Endothelial cell of umbilical vein (primary cell): ENCODE data around the gene GPR137B. TPM values are rescaled to one million over a fixed set of nuclear protein-coding genes. Genes with fewer than 3 reads are reported as not detected.

Experiments
- BruUV-seq: library from RNA; stranded (reverse); fragments of 400-500 nt; replicated peaks from 2 replicates; lab custom pipeline; 2021; lab: Mats Ljungman, UMichigan
- CTCF ChIA-PET: fragments of 300-600, 350-600 bp; sonication (Branson Sonifier 250); formaldehyde crosslinking; loops from one replicate; lab custom pipeline; 2021; ENCODE audit warnings: antibody characterized with exemption, inconsistent platforms; lab: Charles Lee
- POLR2A ChIA-PET: fragments of 300-600, 350-600 bp; sonication (Branson Sonifier 250); formaldehyde crosslinking; loops from one replicate; lab custom pipeline; 2021; ENCODE audit warnings: antibody characterized with exemption, inconsistent platforms; lab: Charles Lee
- DNase-seq: peaks from one replicate; pipeline ENCODE4 v3.0.0-alpha.2; 2011; ENCODE audit warnings: low read depth, low spot score
- FAIRE-seq: peaks from 2 replicates; lab custom pipeline; 2011; peaks lifted over from hg19 to GRCh38; lab: Jason Lieb, UNC
- H2AFZ ChIP-seq: 2 replicates; pipeline ENCODE4 v1.6.0; 2012; ENCODE audit warnings: low read depth, low read length, control low read depth, inconsistent platforms
- H3K27ac ChIP-seq: 2 replicates; pipeline ENCODE4 v1.5.1; 2011; ENCODE audit warnings: low read depth, mild to moderate bottlenecking, control low read depth, low read length, moderate library complexity; ENCODE audit not compliant: insufficient read depth
- H3K27me3 ChIP-seq, 2 experiments: 2 replicates each; pipeline versions ENCODE4 v1.6.0 to v1.6.1; 2011; ENCODE audit warnings: low read length in 2 of 2, mixed read lengths in 1 of 2; ENCODE audit not compliant: control insufficient read depth in 2 of 2, insufficient read depth in 2 of 2
- H3K36me3 ChIP-seq, 2 experiments: 2 replicates in 1 of 2; 3 replicates in 1 of 2; pipeline ENCODE4 v1.5.1; 2011; ENCODE audit warnings: low read length in 2 of 2, mild to moderate bottlenecking in 1 of 2, moderate library complexity in 1 of 2; ENCODE audit not compliant: control insufficient read depth in 2 of 2, insufficient read depth in 2 of 2; ENCODE audit errors: extremely low read depth in 1 of 2
- H3K4me1 ChIP-seq: 3 replicates; pipeline ENCODE4 v1.5.1; 2011; ENCODE audit warnings: mild to moderate bottlenecking, low read length; ENCODE audit not compliant: control insufficient read depth, insufficient read depth; ENCODE audit errors: extremely low read depth
- H3K4me2 ChIP-seq: 2 replicates; pipeline ENCODE4 v1.6.1; 2011; ENCODE audit warnings: low read length, control low read depth, mixed read lengths; ENCODE audit not compliant: insufficient read depth
- H3K4me3 ChIP-seq, 3 experiments: fragments of 200-600 bp in 1 of 3; sonication (generic), shearing (Covaris generic) in 1 of 3; replicated peaks in 1 of 3; 2 replicates each; pipeline ENCODE4 v1.5.1; 2011 to 2016; ENCODE audit warnings: control low read depth in 3 of 3, low read length in 3 of 3, mild to moderate bottlenecking in 2 of 3, inconsistent platforms in 1 of 3, low read depth in 1 of 3, moderate library complexity in 1 of 3; ENCODE audit not compliant: insufficient read depth in 1 of 3
- H3K79me2 ChIP-seq: 2 replicates; pipeline ENCODE4 v1.6.0; 2012; ENCODE audit warnings: low read length, inconsistent platforms; ENCODE audit not compliant: control insufficient read depth, insufficient read depth
- H3K9ac ChIP-seq: replicated peaks from 2 replicates; pipeline ENCODE3; 2011; ENCODE audit warnings: low read length, control low read depth; ENCODE audit not compliant: insufficient read depth; ENCODE audit errors: extremely low read depth
- H3K9me1 ChIP-seq: replicated peaks from 3 replicates; pipeline ENCODE4 v1.6.0; 2011; ENCODE audit warnings: mild to moderate bottlenecking, low read length; ENCODE audit not compliant: control insufficient read depth, insufficient read depth; ENCODE audit errors: extremely low read depth
- H3K9me3 ChIP-seq: replicated peaks from 2 replicates; pipeline ENCODE4 v1.5.1; 2012; ENCODE audit warnings: low read length, inconsistent platforms; ENCODE audit not compliant: control insufficient read depth, insufficient read depth
- H4K20me1 ChIP-seq: replicated peaks from 2 replicates; pipeline ENCODE3; 2011; ENCODE audit warnings: mild to moderate bottlenecking, low read length; ENCODE audit not compliant: control insufficient read depth, insufficient read depth; ENCODE audit errors: extremely low read depth
- CTCF ChIP-seq, 2 donors: IDR thresholded peaks; 1 replicate in 1 of 2; 2 replicates in 1 of 2; pipeline ENCODE4 v1.5.1; 2011; ENCODE audit warnings: low read length in 2 of 2, mild to moderate bottlenecking in 2 of 2, moderate library complexity in 2 of 2, control low read depth in 1 of 2, inconsistent platforms in 1 of 2, low read depth in 1 of 2; ENCODE audit not compliant: insufficient read depth in 1 of 2; ENCODE audit errors: extremely low read depth in 1 of 2
- EZH2 ChIP-seq: IDR thresholded peaks from 2 replicates; pipeline ENCODE4 v1.6.1; 2012; ENCODE audit warnings: borderline replicate concordance, low read depth, mild to moderate bottlenecking, moderate library complexity, low read length, inconsistent platforms; ENCODE audit not compliant: severe bottlenecking
- FOS ChIP-seq: IDR thresholded peaks from 2 replicates; pipeline ENCODE4 v1.6.1; 2011; ENCODE audit warnings: mild to moderate bottlenecking, low read length, moderate library complexity, borderline replicate concordance; ENCODE audit not compliant: insufficient read depth
- GATA2 ChIP-seq: IDR thresholded peaks from 2 replicates; pipeline ENCODE4 v1.7.0; 2011; ENCODE audit warnings: low read depth, mild to moderate bottlenecking, moderate library complexity, mixed read lengths, low read length; ENCODE audit not compliant: insufficient read length, insufficient read depth
- JUN ChIP-seq: IDR thresholded peaks from 2 replicates; pipeline ENCODE4 v1.6.1; 2011; ENCODE audit warnings: borderline replicate concordance, low read depth; ENCODE audit not compliant: insufficient read length, insufficient read depth
- MAX ChIP-seq: IDR thresholded peaks from 2 replicates; pipeline ENCODE4 v1.6.1; 2011; ENCODE audit not compliant: insufficient read depth, insufficient read length
- MYC ChIP-seq: IDR thresholded peaks from one replicate; pipeline ENCODE4 v1.6.1; 2011; ENCODE audit warnings: mild to moderate bottlenecking, low read depth, low read length
- POLR2A ChIP-seq: IDR thresholded peaks from 2 replicates; pipeline ENCODE4 v1.6.1; 2012; ENCODE audit warnings: low read depth, mild to moderate bottlenecking, control low read depth, low read length
- POLR2AphosphoS5 ChIP-seq: IDR thresholded peaks from 2 replicates; pipeline ENCODE4 v1.6.1; 2012; ENCODE audit warnings: low read depth, mild to moderate bottlenecking, control low read depth, low read length, moderate library complexity; ENCODE audit not compliant: insufficient read depth
- dilution Hi-C: fragments of 300-500 bp; cut with MboI; formaldehyde crosslinking; loops from one replicate; pipeline ENCODE4 v1.15.0; 2019; ENCODE audit warnings: low sequenced_read_pairs; ENCODE audit not compliant: extremely low pct_ligation_motif_present
- intact Hi-C: fragments of 100-400 bp; cut with micrococcal nuclease; formaldehyde crosslinking; loops from one replicate; pipeline ENCODE4 v1.10.0; 2022
- polyA plus RNA-seq, 4 experiments: library from polyadenylated mRNA; depleted of rRNA in 3 of 4; stranded (reverse) in 3 of 4; unstranded in 1 of 4; fragments of >200 nt; gene quantifications; 2 replicates each; pipeline versions ENCODE4 v1.2.1 to v1.2.3, GENCODE V29; 2011 to 2012; ENCODE audit warnings: missing spikeins in 1 of 4
- total RNA-seq: library from RNA; stranded (reverse); gene quantifications from 2 replicates; pipeline ENCODE4 v1.2.3, GENCODE V29; 2021

Gene GPR137B
- total and polyA plus RNA-seq, 2 donors (not counting 3 experiments of a cell fraction or from before 2014, with no cell fraction given) = 7.8 to 11.9 TPM

GRCh38 chr1:236235116-236235515 is 92.8 kb downstream of the GPR137B start:
- dilution Hi-C loops (no loop called here), intact Hi-C loops (no loop called here)
- H3K4me2 ChIP-seq = no peak overlapping the region
- H3K9me3 ChIP-seq = no peaks in the 10 kb centered on the region
- H3K27me3 ChIP-seq = no peaks in the 10 kb centered on the region
- H4K20me1 ChIP-seq = no peaks in the 10 kb centered on the region
- H3K27ac ChIP-seq = no peak overlapping the region
- FAIRE-seq (no peak), DNase-seq (no peak)
- ChIA-PET CTCF (no interaction called here), POLR2A (no interaction called here)
- no peak overlapping the region for H3K9ac ChIP-seq
- H3K36me3 ChIP-seq = no peaks in the 10 kb centered on the region
- H3K79me2 ChIP-seq = no peaks in the 10 kb centered on the region
- TF ChIP-seq FOS (no peak), EZH2 (no peak), CTCF (IDR thresholded peaks at IDR 0.05; ENCODE audit: extremely low read depth in 1 of 2, insufficient read depth in 1 of 2, low read depth in 1 of 2, low read length in 2 of 2) (no peak), MAX (no peak), POLR2AphosphoS5 (no peak), POLR2A (no peak), GATA2 (no peak), JUN (no peak), MYC (no peak)
- H3K9me1 ChIP-seq = no peaks in the 10 kb centered on the region
- H2AFZ ChIP-seq = no peak overlapping the region
- no peaks in the 10 kb centered on the region for H3K4me1 ChIP-seq
- H3K4me3 ChIP-seq = no peak overlapping the region
- no TSS peak for BruUV-seq
